GM19023 (cell line): Measurements from ENCODE around the gene BTAF1.
"Not testable (repeated sequence)": the region's sequence is repeated elsewhere in the genome, so short reads cannot be mapped to it uniquely, and the experiment has no call there.

Source experiments
- ATAC-seq: cut with Tn5 transposase; IDR thresholded peaks from one replicate; pipeline ENCODE4 v1.9.1; 2021; ENCODE audit warnings: mild to moderate bottlenecking, moderate library complexity; ENCODE audit not compliant: unreplicated experiment

The BTAF1 gene

GRCh38 chr10:91923371-91924211, at the start of gene BTAF1:
Gene BTAF1, plus strand, starts transcription at chr10:91923770. Its CDS starts 307 bp downstream, at chr10:91924077.
- ATAC-seq = peak; percentile 98

- no peak for ATAC-seq
Observed at GRCh38 chr10:91875156-91875555, 48.4 kb upstream of the BTAF1 start.

DNA sequence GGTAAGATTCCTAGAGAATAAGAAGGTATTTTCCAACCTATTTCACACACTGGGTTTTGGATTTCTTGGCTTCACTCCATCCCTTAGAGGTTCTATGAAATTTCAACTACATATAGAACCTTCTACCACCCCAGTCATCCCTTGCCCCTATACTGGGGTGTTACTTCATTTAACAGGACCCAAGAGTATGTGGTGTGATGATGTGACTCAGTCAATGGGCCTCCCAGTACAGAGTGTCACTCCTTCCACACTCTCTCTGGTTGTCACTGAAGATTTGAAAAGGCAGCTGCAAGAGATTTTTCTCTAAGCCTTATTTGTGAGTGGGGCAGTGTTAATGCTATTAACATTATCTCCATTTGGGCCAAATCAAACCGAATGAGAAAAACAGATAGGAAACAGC, 47.8 kb upstream of the BTAF1 start:
- no peak for ATAC-seq

DNA sequence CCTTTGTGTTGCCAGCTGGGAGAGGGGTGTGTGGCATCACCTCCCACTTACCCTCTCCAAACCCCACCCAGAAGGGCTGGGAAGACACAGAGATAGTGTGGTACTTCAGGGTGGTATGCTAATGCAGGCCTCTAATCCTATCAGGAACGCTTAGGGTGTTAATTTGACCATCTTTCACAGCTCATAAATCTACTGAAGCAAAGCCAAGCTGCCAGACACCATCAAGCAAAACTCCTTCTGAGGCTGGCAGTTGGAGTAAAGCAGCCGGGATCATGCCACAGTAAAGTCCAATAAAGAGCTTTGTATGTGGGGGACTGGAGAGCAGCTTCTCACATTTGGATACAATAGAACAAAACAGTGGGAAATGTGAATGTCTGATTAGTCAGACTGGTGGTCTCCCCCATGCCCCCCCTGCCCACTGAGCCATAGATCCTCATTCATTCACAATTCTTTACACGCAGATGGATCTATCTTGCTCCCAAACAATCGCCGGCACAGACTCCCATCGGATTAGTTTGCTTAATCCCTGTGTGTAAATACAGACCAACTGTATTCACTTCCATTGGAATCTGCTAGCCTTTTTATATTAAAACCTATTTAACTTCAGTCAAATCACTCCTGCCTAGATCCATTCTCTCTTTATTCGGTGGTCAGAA, 43.9 kb upstream of the BTAF1 start:
- no peak for ATAC-seq

DNA sequence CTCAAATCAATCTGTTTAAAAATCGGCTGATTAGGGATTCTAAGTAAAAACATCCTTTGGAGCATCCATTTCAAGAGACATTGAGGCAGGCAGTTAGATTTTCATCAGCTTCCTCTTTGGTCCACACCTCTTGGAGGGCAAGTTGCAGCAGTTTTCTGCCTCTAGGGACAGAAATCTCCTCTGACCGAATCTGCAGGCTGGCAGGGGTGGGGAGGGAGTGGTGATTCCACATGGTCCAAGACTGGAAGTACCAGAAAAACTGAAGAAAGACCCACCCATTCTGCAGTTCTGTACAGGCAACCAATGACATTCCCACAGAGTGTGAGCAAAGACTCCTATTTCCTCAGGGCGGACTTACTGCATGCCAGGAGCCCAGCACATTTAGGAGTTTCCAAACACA, 43.3 kb upstream of the BTAF1 start:
- no peak for ATAC-seq

- no peak for ATAC-seq
Observed at GRCh38 chr10:91883549-91884444, 39.8 kb upstream of the BTAF1 start.

DNA sequence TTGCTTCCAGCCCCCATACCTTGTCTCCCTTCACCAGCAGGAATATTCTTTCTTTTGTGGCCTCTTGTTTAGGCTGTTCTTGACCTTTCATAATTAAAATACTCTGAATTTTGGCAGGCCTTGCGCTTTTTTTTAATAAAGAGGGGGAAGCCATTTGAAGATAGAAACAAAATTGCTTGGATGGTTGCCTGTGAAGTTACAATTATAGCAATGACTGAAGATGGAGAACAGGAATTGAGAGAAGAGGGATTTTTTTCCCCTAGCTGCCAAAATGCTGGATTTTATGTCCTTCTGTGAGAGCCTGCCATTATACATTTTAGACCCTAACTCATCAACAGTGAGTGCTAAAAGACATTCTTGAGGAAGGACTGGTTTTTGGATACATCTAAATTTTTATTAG, 39.0 kb upstream of the BTAF1 start:
- ATAC-seq = no peak

DNA sequence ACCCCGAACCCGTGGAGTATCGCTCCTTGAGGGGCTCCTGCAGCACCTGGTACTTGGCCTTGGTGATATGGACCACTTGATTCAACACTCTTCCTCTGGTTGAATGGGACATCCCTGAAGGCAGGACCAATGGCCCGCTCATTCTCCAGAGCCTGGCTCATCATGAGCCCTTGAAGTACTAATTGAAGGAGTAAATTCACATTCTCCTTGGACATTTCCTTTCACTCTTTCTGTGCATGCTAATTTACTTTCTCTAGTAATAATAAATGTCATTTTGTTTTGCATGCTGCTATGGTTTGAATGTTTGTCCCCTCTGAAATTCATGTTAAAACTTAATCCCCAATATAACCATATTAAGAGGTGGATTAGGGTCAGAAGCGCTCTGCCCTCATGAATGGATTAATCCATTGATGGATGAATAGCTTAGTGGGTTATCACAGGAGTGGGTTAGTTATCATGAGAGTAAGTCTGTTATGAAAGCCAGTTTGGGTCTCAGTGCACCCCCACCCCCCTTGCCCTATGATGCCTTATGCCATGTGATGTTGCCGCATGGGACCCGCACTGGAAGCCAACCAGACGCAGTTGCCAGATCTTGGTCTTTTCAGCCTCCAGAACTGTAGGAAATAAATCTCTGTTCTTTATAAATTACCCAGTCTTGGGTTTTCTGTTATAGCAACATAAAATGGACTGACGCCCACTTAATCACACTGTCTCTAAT, 38.0 kb upstream of the BTAF1 start:
- ATAC-seq = no peak

- ATAC-seq = no peak
Observed at GRCh38 chr10:91886954-91887271, 36.7 kb upstream of the BTAF1 start.

DNA sequence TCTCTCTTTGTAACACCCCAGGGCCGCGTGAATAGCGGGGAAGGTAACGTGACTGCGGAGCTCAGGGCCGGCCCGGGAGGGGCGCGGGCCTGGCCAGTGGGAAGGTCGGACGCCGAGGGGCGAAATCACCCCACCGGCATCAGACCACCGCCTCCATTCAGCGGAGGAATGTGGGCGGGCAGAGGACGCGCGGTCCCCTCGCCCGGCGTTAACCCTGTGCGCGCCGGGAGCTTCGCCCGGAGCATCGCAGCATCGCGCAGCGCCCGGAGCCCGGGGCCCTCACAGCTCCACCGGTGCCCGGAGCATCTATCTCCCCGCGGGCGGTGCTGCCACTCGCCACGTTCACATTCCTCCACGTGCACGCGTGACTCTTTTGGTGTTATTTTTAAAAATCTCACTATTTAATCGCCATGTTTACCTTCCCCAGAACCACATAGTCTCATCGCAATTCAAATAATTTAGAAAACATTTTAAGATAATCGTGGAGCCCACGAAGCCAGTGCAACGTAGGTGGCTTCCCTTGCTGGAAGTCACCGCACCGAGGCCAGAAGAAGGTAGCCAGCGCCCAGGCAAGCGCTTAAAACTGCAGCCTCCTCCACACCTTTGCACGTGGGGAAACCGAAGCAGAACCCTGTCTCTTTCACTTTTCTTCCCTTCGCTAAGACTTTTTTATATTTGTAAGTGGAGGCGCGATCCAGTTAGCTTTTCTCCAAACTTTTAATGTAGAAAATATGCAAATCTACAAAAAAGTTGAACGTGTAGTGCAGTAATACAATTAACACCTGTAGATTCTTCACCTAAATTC, 36.1 kb upstream of the BTAF1 start:
- peak; percentile 47 for ATAC-seq

DNA sequence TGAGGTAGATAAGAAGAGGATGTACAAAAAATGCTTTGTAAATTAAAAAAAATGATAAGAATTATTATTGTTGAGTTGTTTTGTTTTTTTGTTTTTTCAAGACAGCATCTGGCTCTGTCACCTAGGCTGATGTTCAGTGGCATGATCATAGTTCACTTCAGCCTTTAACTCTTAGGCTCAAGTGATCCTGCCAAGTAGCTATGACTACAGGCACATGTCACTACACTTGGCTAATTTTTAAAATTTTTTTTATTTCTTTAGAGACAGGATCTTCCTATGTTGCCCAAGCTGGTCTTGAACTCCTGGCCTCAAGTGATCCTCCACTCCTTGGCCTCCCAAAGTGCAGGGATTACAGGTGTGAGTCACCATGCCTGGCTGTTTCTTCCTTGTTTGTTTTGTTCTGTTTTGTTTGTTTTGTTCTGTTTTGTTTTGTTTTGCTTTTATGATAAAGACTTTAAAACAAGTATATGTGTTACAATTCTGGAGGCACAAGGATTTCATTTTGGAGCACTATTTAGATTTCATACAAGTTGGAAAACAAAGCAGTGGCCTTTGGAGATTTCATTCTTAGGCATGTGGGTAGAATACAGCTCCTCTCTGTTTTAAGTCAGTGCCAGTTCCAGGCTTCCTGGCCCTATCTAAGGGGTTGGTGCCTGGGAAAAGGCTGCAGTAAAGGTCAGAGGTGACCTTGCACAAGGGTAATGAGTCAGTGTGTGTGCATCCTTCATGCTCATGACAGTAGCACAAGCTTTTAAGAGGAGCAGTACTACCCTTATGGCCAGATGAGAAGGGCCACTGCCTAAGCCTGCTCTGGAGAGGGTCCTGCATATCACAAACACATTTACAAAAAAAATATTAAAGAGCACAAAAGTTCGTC, 32.2 kb upstream of the BTAF1 start:
- no peak for ATAC-seq

DNA sequence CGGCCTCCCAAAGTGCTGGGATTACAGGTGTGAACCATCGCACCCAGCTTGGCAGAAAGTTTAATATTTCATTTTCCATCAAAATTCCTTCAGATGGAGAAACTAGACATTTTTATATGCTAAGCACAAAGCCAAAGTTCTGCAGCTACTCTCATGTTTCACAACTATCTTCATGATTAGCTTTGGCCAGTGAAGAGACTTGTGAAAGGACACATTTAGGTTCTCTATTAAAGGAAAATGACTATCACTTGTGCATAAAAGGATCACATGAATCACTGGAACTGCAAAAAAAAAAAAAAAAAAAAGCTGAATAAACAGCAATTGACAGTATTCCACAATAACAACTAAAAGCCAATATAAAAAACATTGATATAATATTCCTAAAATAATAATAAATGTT, 30.5 kb upstream of the BTAF1 start:
- ATAC-seq = no peak

- ATAC-seq = not testable (repeated sequence)
Observed at GRCh38 chr10:91894261-91894685, 29.3 kb upstream of the BTAF1 start.

DNA sequence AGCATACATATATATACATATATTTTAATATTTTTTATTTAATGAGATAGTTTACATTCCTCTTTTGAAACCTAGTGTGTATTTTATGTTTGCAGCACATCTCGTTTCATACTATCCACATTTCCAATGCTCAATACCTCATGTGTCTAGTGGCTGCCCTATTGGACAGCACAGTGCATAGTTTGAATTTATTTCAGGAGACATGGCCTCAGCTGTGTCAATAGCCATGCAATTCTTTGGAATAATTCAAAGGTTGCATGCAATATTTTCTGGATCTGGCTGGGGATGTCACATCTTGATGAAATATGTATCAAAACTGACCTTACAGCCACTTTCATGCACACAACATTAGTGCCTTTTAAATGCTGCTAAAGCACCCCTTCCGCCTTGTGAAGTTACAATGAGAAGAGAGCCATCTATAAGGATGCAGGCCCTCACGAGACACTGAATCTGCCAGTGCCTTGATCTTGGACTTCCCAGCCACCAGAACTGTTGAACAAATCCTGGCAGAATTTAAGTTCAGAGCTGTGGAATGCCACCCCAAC, 27.3 kb upstream of the BTAF1 start:
- ATAC-seq = no peak

- ATAC-seq = no peak
Observed at GRCh38 chr10:91897421-91897820, 26.1 kb upstream of the BTAF1 start.

GRCh38 chr10:91901784-91902677, 21.5 kb upstream of the BTAF1 start:
- ATAC-seq = no peak

- ATAC-seq = no peak
Observed at GRCh38 chr10:91907033-91907594, 16.5 kb upstream of the BTAF1 start.
